ENCODE results near the gene CLEC16A. TPM values are rescaled to one million over a fixed set of nuclear protein-coding genes. Genes with fewer than 3 reads are reported as not detected.
A peak's percentile ranks its signal among the peaks of the same experiment; 100 is the strongest.

Gene CLEC16A
- total and polyA plus RNA-seq, 9 of the 15 experiments (the other 6 are each of a cell fraction or from before 2014, with no cell fraction given), result 1.00 to 22.3 (median 10.0) TPM

DNA sequence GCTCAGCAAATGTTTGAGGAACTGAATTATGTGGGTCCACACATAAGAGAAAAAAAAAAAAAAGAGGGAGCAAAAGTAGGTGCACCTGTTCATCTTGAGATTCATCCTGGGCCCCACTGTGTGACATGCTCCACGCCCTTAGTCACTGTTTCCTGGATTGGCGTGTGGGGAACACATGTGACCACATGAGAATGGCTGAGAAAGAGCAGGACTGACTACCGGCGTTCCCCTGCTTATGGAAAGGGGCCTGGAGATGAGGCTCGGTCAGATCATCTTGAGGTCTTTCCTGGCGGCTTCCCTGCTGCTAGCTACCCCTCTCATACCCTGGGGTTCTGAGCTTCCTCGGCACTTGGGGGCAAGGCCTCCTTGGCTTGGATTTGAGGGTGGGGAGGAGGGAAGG lies 6.0 kb upstream of the CLEC16A start:
- no peak for FAIRE-seq
- Histone ChIP-seq H3K4me3 (no peak overlapping the region), H3K4me2 (ENCODE audit: insufficient read depth, low read length) (0 out of 2 replicates have a peak overlapping the region, but pooled peaks have one; percentile 87), H3K9ac (ENCODE audit: insufficient read depth in 1 of 2, low read depth in 2 of 2, low read length in 2 of 2) (peak overlapping the region in 1 of 2 experiments; percentile 61; a peak in 1 of 4 replicates), H3K9me3 (replicated peaks; ENCODE audit: control insufficient read depth, insufficient read depth, low read depth, low read length) (no peaks in the 10 kb centered on the region), H3K4me1 (replicated peaks in 1 of 2; ENCODE audit: control insufficient read depth in 2 of 2, insufficient read depth in 2 of 2, low read length in 2 of 2) (peaks cover 28 to 47% of the 10 kb centered on the region in 2 experiments), H3K79me2 (ENCODE audit: control insufficient read depth, insufficient read depth, low read length) (peaks cover 62% of the 10 kb centered on the region), H3K27ac (ENCODE audit: extremely low read depth, low read depth, low read length) (no peak overlapping the region), H4K20me1 (replicated peaks; ENCODE audit: control insufficient read depth, insufficient read depth, low read length) (peaks cover 60% of the 10 kb centered on the region), H3K27me3 (ENCODE audit: control insufficient read depth in 2 of 2, insufficient read depth in 2 of 2, low read length in 2 of 2) (no peaks in the 10 kb centered on the region), H3K9me1 (ENCODE audit: control insufficient read depth, insufficient read depth, low read length) (peaks cover 16% of the 10 kb centered on the region), H3K36me3 (ENCODE audit: control insufficient read depth, insufficient read depth, low read length) (peaks cover 46% of the 10 kb centered on the region), H2AFZ (ENCODE audit: low read depth, low read length) (no peak overlapping the region)
- no peak for DNase-seq (ENCODE audit: extremely low read depth in 1 of 4, low spot score in 3 of 4)
- ChIA-PET POLR2A (interaction anchor here (0.6 to 1.1 kb wide), 2 partner anchors 318 to 390 kb away, joined by 3 read pairs; partner anchors contain the start of gene SOCS1), CTCF (ENCODE audit: low intra/inter-chr PET ratio) (no interaction called here)
- in situ Hi-C loops (cut with MboI), result loop anchor here (10.0 kb wide), 1 partner anchor 684 kb away; no protein-coding TSS in a partner anchor
- intact Hi-C loops (cut with micrococcal nuclease), result no loop called here
- WGBS (ENCODE audit: insufficient coverage, low coverage, missing lambda C conversion rate), result 83% methylated on average over 7 of the region's 7 CpGs
- TF ChIP-seq SAFB2 (IDR thresholded peaks at IDR 0.05; ENCODE audit: borderline replicate concordance, low read depth, low read length, severe bottlenecking) (no peak), RAD21 (CRISPR knock-in tag; conservative IDR thresholded peaks at IDR 0.05 in 1 of 2, IDR thresholded peaks at IDR 0.05 in 1 of 2) (no peak), HIVEP1 (CRISPR knock-in tag; IDR thresholded peaks at IDR 0.05) (no peak)
- TF ChIP-seq, protein P1, sequence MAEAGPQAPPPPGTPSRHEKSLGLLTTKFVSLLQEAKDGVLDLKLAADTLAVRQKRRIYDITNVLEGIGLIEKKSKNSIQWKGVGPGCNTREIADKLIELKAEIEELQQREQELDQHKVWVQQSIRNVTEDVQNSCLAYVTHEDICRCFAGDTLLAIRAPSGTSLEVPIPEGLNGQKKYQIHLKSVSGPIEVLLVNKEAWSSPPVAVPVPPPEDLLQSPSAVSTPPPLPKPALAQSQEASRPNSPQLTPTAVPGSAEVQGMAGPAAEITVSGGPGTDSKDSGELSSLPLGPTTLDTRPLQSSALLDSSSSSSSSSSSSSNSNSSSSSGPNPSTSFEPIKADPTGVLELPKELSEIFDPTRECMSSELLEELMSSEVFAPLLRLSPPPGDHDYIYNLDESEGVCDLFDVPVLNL (CRISPR knock-in tag; IDR thresholded peaks at IDR 0.05; ENCODE audit: low read depth), result no peak
- ATAC-seq, result no peak
- BruUV-seq (replicated peaks), result no TSS peak

Measured in K562 (cell line).